GM18909 (cell line): ENCODE data around the gene GNRH2.

ENCODE experiments used
- ATAC-seq: cut with Tn5 transposase; IDR thresholded peaks from one replicate; pipeline ENCODE4 v1.9.1; 2021; ENCODE audit warnings: mild to moderate bottlenecking; ENCODE audit not compliant: unreplicated experiment, poor library complexity

GNRH2 gene

GRCh38 chr20:3094848-3095629, 51.6 kb downstream of the GNRH2 start:
- no peak for ATAC-seq
